Stimulated activated CD4-positive, alpha-beta T cell treated with anti-CD3 and anti-CD28 coated beads, Interleukin-4, amount 100 ng/mL, for 1 hour (primary cell): Measurements from ENCODE around the gene ABL1.

Source experiments
- DNase-seq: peaks from one replicate; pipeline ENCODE4 v3.0.0-alpha.2; 2020

ABL1 gene

DNA sequence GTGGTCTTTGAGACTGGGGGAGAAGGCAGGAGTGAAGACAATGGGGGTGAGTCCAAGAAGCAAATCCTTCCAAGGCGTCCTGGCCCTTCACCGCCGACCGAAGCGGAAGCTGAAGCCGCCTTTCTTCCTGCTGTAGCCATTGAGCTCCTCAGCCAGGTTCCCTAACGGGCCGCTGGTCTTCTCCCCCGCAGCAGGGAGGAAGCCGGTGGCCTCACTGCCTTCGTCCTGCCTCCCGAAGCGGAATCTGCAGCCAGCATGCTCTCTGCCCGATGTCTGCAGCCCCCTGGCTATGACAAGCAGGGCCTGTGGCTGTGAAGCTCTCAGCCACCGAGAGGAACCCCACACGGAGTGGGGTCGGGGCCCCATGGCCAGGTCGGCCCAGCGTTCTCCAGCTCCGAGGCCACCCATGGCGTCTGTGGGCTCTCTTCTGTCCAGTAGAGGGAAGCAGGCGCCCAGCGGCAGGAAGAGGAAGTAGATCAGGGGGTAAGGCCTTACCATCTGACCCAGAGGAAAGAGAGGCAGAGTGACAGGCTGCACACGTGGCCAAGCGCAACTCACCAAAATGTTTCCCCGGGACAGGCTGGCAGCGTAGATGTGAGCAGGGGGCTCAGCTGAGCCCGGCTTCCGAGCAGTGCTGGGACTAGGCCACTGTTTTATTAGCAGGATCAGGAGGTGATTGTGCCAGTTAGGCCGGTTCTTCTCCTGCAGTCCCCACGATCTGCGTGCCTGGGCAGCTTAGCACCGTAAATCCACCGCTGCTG is 58.5 kb downstream of the ABL1 start:
- DNase-seq, result no peak

DNA sequence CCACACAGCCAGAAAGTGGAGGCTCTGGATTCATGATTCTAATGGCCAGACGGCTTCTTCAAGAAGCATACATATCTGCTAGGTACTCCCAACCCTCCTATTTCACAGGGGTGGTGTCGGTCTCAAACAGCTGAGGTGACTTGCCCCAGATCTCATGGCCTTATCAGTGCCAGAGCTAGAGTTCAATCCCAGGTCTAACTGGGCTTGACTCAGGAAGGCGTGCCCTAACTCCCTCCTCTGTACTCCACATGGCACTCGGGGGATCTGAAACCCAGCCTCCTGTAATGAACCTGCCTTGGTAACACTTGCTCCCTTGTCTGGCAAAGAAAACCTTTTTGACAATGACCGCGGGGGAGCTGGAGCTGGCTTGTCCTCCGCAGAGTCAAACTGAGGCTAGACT is 59.5 kb downstream of the ABL1 start:
- no peak for DNase-seq

DNA sequence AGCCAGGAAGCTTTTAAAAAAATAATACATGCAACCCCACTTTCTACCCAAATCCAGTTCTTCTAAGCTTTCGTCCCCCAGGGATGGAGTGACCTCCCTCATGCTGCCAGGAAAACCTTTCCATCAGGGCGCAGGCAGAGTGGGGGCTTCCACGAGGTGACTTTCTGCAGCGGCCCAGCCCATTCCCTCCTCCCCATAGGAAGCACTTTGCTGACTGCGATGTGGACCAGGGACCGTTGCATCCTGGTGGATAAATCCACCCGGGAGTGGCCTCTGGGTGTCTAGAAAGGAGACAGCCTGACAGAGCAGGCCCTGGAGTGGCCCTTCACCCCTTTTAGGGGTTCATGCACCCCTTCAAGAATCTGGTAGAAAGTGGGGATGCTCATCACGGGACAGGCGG is 60.0 kb downstream of the ABL1 start:
- DNase-seq, result no peak

DNA sequence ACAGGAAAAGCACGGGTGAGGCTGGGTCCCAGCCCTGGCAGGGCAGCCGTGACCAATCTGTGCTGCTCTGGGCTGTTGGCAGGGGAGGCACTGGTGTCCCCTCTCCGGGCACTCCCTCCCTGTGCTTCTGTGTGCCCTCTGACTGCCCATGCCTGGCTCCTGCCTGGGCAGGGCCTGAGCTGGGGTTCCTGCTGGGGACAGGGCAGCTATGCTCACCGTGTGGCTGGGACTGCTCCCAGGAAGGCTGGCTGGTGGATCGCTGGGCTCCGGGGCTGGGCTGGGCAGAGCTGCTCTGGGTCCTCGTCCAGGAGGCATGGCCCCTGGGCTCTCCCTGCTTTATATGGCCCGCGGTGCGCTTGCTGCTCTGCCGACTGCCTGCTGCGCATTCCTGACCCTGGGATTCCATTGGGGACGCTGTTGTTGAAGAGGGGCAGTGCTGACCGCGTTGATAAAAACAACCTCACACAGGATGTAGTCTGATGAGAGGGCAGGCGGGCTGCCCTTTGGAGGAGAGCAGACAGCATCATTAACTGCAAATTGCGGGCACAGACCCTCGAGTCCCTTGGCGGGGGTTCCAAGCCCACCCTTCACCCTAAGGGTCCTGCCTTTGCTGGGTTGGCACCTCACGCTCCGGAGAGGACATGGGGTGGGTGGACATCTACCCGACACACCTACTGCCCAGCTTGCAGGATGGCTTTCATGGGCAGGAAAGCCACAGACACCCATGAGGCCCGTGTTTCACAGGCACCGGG is 60.6 kb downstream of the ABL1 start:
- DNase-seq, result no peak

DNA sequence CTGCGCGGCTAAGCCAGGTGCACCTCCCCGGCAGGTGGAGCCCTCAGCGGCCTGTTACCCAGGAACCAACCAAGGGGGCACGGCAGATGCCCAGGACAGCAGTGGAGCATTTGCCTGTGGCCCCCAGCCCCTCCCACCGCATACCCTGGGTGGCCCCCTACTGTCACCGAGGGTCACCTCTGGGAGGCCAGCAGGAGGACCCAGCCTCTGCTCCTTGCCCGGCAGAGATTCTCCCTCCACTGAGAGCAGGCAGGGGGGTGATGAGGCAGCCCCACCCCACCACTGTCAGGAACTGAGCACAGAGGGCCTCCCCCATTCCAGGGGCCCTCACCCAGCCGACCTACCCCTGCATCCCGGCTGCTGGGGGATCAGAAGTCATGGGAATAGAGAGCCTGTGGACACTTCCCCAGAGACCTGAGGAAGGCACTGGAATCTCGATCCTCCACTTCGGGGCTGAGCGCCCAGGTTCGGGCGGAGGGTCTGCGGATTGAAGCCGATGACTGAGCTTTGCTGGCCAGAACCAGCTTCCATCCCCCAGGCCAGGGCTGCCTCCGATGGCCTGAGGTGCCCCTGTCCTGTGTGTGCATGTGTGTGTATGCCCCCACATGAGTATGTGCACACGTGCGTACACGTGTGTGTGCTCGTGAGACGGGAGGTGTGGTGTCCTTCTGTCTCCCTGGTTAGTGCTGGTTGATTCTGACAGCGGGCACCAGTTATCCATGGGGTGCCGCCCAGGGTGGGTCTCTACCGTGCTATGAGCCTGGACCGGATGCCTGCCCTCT is 61.4 kb downstream of the ABL1 start, which contains the start of gene QRFP:
TSS of gene QRFP (minus strand) at position 580 of the 782 bp plus-strand sequence. CDS start 2,974 bp downstream, outside the sequence.
- DNase-seq, result no peak

DNA sequence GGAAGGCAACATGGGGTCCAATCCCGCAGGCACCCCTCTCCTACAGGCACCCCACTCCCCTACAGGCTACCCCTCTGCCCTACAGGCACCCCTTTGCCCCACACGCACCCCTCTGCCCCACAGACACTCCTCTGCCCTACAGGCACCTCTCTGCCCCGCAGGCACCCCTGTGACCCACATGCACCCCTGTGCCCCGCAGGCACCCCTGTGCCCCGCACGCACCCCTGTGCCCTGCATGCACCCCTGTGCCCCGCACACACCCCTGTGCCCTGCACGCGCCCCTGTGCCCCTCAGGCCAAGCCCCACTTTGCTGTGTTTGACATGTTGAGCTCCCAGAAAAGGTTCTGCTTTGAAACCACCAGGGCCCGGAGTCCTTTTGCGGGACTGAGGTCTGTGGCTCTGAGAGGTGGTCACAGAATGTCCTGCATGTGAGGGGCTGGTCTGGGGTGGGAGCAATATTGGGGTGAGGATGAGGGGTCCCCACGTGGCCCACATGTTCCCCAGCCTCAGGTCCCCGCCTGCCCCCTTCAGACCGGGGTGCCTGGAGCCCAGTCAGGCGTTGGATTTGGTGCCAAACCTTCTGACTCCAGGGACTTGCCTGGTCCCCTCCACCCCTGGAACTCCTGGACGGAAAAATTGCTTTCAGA is 62.2 kb downstream of the ABL1 start:
- DNase-seq, result no peak

DNA sequence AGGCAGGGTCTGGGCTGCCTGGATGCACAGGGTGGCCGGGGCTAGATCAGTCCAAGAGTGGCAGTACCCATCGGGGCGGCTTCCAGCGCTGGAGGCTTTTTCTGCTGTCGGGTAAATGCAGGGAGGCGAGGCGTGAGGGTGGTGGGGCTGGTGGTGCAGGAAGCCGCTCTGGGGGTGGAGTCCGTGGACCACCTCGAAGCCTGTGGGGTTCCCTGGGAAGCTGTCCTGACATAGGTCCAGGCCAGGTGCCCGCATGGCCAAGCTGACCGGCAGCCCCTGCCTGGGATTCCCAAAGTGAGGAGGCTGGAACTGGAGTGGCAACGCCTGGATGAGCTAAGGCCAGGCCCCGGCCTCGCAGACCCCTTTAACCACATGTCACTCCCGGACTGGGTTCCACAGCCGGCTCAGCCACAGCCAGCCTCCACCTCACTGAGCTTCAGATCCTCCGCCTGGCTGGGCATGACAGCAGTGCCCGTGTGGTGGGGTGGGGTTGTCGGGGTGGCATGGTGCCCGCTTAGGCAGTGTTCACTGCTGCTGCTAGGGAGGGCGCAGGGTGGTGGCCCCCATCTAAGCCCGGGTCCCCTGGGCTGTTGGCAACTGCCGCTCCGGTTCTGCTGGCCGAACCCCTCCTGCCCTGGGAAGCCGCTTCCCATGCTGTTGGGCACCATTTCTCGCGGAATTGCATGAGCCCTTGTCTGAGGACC is 62.9 kb downstream of the ABL1 start:
- no peak for DNase-seq

DNA sequence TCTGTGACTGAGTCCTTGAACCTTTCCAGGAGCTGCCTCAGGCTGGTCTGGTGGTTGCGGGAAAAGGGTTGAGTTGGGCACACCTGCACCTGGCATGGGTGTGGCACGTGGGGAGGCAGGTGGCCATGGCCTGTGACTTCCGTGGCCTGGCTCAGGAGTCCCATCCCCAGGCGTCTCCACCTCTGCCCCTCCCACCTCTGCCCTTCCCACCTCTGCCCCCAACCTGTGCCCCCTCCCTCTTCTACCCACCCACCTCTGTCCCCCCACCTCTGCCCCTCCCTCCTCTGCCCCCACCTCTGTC is 63.4 kb downstream of the ABL1 start:
- no peak for DNase-seq

DNA sequence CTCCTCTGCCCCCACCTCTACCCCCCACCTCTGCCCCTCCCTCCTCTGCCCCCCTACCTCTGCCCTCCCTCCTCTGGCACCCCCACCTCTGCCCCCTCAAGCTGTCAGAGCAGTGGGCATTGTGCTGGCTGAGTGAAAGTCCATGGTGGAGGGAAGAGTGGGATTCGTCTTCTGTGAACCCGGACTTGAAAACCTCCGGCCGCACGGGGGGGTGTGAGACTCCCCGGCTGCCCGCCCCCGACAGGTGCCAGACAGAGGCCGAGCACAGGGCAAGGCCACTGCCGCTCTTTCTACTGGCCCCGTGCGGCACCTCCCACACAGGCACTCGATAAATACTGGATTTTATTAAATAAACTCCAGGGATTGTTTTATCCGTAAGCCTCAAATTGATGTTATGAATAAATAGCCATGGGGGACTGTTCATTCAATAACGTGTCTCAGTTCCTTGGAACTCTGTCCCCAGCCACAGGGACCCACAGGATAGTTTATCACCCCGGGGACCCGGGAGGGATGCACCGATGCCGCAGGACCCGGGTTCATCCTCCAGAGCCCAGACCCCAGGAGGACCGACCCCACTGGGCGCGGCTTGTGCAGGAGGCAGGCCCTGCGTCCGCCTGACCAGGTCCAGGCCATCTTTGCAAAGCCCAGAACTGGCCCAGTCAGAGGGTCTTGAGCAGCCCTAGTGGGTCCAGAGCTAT is 64.1 kb downstream of the ABL1 start:
- no peak for DNase-seq

DNA sequence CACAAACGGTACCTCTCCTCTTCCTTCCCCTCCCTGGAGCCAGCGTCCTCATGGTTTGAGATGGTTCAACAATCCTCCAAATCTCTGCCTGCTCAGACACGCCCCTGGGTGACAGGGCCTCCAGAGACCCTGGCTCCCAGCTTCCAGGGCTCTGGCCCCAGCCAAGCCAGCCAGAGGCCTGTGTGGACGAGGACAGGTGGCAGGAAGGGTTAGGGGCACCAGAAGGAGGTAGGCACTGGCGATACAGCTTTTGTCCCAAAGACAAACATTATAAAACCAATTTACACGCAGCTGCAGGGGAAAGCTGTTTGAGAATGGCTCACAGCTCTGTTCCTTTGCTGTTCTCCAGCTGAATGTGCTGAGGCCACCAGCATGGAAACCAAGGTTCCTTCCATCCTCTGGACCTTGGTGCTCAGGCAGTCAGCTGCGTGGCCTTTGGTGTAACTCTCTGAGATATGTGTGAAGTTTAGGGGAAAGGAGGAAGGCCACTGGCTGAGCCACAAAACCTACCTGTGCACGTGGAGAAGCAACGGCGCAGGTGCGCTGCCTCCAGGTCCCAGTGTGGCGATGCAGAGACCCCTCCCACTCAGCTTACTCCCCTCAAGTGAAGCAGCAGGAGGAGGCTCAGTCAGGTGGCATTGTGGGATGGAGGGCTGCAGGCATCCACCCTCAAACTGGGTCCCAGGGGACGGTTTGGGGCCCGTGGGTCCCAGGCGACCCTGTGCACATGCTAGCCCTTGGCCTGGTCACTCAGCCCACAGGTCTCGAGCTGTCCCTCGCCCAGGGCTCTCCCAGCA is 65.8 kb downstream of the ABL1 start:
- no peak for DNase-seq

DNA sequence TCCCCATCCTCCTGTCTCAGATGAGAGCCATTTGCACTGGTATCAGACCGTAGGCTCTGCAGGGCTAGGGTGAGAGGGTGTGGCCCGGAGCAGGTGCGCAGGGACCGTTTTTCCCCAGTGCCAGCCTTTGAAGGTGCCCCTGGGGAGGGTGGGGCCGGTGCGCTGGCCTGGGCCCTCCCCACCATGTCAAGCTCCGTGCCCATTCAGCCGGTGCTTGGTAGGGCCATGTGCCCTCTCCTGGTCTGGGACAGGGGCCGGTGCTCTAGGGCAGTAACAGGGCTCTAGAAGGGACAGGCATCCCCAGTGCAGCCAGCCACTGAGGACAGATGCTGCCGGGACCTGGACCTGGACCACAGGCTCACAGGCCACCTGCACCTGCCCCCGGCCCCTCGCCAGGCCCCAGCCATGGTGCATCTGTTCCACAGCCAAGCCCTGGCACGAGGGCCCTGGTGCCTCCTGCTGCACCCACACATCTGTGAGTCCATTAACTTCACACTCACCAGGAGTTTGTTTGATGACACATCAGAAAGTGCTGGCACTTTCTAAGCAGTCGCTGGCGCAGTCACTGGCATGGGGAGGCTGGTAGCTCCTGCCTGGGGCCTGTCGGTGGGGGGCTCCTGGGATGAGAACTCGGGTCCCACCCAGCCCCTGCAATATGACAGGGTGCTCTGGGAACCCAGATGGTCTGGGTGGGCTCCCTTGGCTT is 66.6 kb downstream of the ABL1 start:
- DNase-seq, result no peak

DNA sequence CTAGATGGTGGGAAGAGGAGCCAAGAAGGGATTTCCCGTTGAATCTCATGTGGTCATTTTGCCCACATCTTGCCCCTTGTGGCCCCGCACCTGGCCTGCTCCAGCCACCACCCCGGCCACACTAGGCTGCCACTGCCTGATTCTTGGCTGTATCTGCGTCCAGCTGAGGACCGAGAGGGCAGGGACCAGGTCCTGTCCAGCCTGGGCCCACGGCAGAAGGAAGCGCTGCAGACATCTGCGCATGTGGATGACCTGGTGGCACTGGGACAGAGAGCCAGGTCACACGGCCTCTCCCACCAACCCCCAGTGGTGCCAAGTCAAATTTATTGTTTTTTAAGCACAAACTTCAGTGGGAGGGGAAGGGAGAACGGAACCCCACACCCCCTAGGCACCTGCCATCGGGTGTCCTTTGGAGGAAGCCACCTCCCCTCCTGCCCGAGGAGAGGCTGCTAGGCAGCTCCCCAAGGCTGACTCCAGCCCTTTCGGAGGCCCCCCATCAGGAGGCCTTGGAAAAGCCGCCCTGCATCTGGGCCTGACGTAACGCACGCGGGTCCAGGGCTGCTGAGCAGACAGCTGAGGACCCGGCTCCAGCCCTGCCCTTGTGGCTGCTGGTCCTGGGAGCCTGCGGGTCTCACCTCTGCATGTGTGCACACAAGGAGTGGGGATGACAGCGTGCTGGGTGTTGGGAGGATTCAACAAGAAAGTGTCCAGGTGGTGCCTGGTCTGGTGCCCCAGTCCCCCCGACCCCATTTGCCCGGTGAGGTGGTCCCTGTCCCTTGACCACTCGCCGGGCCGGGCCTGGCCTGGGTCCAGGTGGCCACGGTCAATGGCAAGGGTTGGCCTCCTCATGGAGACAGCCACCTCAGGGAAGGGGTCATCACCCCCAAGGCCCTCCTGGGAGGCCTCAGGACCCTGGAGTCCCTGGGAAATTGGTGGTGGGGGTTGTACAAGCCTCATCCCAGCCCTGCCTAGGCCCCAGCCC is 67.4 kb downstream of the ABL1 start:
- no peak for DNase-seq

DNA sequence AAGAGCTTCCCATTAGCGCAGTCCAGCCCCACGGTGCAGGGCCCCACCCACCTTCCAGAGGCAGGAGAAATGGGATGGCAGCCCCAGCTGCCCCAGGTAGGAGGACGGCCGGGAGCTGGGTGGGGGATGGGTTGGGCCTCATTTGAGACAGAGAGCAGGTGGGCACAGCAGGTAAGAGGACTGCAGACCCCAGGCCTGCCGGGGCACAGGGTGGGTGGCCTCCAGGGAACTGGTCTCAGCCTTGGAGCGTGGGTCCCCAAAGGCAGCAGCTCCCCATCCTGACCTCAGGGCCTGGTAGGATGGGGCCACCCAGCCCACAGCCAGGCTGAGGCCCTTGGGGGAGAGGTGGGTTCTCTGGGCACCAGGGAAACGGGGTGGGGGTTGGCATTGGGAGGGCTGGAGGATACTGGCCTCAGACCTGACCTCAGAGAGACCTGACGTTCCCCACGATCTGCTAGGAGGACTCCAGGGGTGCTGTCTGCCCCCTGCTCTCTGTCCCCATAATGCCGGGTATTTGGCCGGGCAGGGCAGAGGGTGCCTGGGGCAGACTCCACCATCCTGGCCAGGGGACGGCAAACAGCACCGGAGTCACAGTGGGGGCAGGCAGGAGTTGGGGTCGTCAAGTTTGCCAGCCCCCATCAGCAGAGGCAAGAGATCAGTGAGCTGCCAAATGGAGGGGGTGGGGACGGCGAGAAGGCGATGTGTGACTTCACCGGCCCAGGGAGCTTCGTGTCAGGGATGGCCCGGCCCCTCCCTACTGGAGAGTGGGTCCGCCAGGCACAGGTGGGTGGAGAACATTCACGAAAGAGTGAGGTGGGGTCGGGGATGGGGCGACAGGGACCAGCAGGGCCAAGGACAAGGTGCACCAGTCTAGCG is 68.4 kb downstream of the ABL1 start:
- DNase-seq, result no peak

DNA sequence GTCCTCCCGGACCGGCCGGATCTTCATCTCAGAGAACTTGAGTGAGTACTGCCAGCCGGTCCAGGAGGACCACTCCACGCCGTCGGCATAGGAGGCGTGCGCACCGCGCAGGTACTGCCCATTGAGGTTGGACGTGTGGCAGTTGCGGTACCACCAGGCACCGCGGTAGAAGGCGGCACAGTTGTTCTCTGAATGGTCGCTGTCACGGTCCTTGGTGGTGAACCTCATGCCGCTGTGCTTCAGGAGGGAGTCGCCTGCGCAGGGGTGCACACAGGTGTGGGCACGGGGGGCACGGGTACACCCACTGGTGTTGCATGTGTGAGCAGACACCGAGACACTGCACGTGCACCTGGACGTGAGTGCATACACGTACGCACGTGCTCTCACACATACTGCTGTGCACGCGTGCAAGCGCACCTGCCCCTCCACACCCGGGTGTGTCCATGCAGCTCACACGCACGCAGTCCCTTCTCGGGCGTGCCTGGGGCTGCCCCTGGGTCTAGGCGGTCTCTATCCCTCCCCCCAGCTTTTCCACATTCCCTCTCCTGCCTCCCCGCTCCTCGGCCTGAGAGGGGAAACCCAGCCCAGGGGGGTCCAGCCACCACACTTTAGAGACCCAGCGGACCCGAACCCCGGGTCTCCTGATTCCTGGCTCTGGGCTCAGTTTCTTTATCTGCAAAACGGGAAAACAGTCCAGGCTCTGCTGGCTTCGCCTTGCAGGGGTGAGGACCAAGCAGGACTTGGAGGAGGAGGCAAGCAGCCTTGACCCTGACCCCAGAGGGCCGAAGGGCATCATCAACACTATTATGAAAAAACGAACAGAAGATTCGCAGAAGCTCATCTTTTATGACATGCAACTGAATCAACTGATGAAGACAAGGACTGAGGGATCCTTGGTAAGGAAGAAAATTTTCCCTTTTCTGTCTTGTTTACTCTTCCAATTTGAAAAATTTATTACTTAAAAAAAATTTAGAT is 69.3 kb downstream of the ABL1 start:
- no peak for DNase-seq

DNA sequence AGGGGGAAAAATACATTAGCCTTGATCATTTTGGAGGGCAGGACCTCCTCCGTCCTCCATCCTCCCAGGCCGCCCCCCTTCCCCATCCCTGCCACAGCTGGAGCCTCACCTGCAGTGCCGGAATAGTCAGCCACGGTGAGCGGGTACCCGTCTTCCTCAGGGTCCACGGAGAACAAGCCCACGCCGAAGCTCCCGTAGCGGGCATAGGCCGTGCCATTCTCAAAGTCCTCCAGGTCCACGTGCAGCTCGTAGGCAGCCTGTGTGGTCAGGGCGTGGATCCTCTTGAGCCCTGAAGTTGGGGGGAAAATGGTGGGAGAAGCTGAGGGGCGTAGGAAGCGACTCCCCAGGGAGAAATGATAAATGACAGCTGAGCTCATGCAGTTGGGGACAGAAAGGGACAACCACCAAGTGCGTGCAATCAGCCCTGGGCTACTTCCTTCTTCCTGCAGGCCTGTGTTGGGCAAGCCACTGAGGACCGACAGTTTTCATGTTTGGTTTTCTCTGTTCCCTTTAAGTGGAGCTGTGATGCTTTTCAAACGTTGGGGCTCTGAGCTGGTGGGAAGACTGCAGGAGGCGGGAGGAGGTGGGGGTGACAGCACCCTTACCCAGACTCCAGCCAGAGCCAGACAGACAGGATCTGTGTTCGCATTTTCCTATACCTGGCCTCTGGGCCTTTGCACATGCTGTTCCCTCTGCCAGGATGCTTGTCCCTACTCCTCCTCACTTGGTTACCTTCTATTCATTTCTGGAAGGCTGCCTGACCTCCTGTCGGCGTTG is 70.3 kb downstream of the ABL1 start:
- no peak for DNase-seq
